Stomach (tissue), 4 donors: ENCODE results near the gene LY86.

ENCODE experiments used
- EP300 ChIP-seq: sonication (generic); formaldehyde crosslinking; IDR thresholded peaks from one replicate; pipeline ENCODE4 v1.6.1; 2017; ENCODE audit warnings: antibody characterized with exemption
- POLR2A ChIP-seq, 4 donors: fragments of 450-650 bp; IDR thresholded peaks; one replicate each; pipeline ENCODE4 v1.6.1; 2016; ENCODE audit warnings: antibody characterized with exemption in 4 of 4, control low read depth in 2 of 4, mild to moderate bottlenecking in 1 of 4, moderate library complexity in 1 of 4
- POLR2AphosphoS5 ChIP-seq, 3 donors: sonication (generic); formaldehyde crosslinking; IDR thresholded peaks; one replicate each; pipeline ENCODE4 v1.6.1; 2016; ENCODE audit warnings: antibody characterized with exemption in 3 of 3
- TF ChIP-seq, protein P1 (sequence below), 7 experiments: fragments of 450-650 bp in 4 of 7; fragments of 200-600 bp in 3 of 7; sonication (generic) in 3 of 7; IDR thresholded peaks; one replicate each; pipeline ENCODE4 v1.5.1; 2016 to 2019; ENCODE audit warnings: antibody characterized with exemption in 7 of 7, control low read depth in 2 of 7, mild to moderate bottlenecking in 1 of 7

DNA sequence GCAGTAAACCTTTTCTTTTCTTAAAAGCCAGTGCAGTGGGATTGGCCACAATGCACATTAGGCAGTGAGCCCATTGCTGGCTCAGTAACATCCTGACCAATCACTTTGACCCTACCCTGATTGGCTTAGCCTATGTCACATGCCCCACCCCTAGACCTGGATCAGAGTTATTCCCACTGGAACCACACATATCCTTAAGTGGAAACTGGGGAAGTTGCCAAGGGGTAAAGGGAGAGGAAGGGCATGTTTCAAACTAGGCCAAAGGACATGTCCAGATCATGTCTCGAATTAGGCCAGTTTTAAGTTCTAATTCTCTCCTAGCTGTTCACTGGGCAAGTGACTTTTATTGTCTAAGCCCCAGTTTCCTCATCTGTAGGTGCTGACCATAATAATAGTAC lies 69.3 kb downstream of the LY86 start:
- TF ChIP-seq, protein P1, sequence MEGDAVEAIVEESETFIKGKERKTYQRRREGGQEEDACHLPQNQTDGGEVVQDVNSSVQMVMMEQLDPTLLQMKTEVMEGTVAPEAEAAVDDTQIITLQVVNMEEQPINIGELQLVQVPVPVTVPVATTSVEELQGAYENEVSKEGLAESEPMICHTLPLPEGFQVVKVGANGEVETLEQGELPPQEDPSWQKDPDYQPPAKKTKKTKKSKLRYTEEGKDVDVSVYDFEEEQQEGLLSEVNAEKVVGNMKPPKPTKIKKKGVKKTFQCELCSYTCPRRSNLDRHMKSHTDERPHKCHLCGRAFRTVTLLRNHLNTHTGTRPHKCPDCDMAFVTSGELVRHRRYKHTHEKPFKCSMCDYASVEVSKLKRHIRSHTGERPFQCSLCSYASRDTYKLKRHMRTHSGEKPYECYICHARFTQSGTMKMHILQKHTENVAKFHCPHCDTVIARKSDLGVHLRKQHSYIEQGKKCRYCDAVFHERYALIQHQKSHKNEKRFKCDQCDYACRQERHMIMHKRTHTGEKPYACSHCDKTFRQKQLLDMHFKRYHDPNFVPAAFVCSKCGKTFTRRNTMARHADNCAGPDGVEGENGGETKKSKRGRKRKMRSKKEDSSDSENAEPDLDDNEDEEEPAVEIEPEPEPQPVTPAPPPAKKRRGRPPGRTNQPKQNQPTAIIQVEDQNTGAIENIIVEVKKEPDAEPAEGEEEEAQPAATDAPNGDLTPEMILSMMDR (IDR thresholded peaks at IDR 0.05): no peak
- TF ChIP-seq EP300: no peak
- TF ChIP-seq POLR2AphosphoS5 (IDR thresholded peaks at IDR 0.05): no peak
- TF ChIP-seq POLR2A (IDR thresholded peaks at IDR 0.05): no peak
